H1 (cell line): ENCODE data around the gene RIPOR3. TPM values are rescaled to one million over a fixed set of nuclear protein-coding genes. Genes with fewer than 3 reads are reported as not detected.

Experiments
- CTCF ChIA-PET: fragments of 300-600 bp; sonication (Branson Sonifier 250); formaldehyde crosslinking; loops from one replicate; lab custom pipeline; 2021; ENCODE audit not compliant: partially characterized antibody; lab: Charles Lee
- POLR2A ChIA-PET: fragments of 300-600 bp; sonication (Branson Sonifier 250); formaldehyde crosslinking; loops from one replicate; lab custom pipeline; 2021; ENCODE audit warnings: inconsistent platforms; ENCODE audit not compliant: partially characterized antibody; lab: Charles Lee
- DNase-seq, 2 experiments: peaks; one replicate each; pipeline versions ENCODE4 v3.0.0 to v3.0.0-alpha.2; 2010 to 2022; ENCODE audit warnings: low spot score in 2 of 2, low read depth in 1 of 2, mixed read lengths in 1 of 2
- FAIRE-seq: peaks from 2 replicates; lab custom pipeline; 2011; peaks lifted over from hg19 to GRCh38; lab: Jason Lieb, UNC
- H2AFZ ChIP-seq: 2 replicates; pipeline ENCODE4 v1.8.1; 2012; ENCODE audit warnings: low read length, inconsistent platforms
- H2AK5ac ChIP-seq: 2 replicates; pipeline ENCODE4 v1.6.1; 2013; ENCODE audit warnings: low read depth, low read length
- H2BK120ac ChIP-seq: replicated peaks from 2 replicates; pipeline ENCODE3; 2013; ENCODE audit warnings: low read depth, low read length, inconsistent platforms
- H2BK12ac ChIP-seq: 2 replicates; pipeline ENCODE4 v1.6.1; 2013; ENCODE audit warnings: low read depth, low read length
- H2BK15ac ChIP-seq: 2 replicates; pipeline ENCODE4 v1.6.1; 2013; ENCODE audit warnings: low read length
- H2BK20ac ChIP-seq: 2 replicates; pipeline ENCODE4 v1.6.1; 2013; ENCODE audit warnings: low read length
- H2BK5ac ChIP-seq: 2 replicates; pipeline ENCODE4 v1.6.1; 2013; ENCODE audit warnings: low read depth, low read length
- H3K14ac ChIP-seq: 2 replicates; pipeline ENCODE4 v1.6.1; 2013; ENCODE audit warnings: inconsistent platforms; ENCODE audit not compliant: insufficient read length
- H3K18ac ChIP-seq: 2 replicates; pipeline ENCODE4 v1.6.1; 2013; ENCODE audit warnings: low read length; ENCODE audit errors: extremely low read depth
- H3K23ac ChIP-seq: 2 replicates; pipeline ENCODE4 v1.6.1; 2013; ENCODE audit warnings: inconsistent platforms; ENCODE audit not compliant: insufficient read length
- H3K23me2 ChIP-seq: 2 replicates; pipeline ENCODE4 v1.6.1; 2013; ENCODE audit warnings: low read depth, low read length
- H3K27ac ChIP-seq: 2 replicates; pipeline ENCODE4 v1.6.1; 2011; ENCODE audit warnings: low read depth, low read length, inconsistent platforms
- H3K27me3 ChIP-seq, 4 experiments: replicated peaks in 1 of 4; 1 replicate in 1 of 4; 2 replicates in 3 of 4; pipeline versions ENCODE4 v1.6.1 to v1.8.1; 2011 to 2013; ENCODE audit warnings: low read length in 3 of 4, mild to moderate bottlenecking in 3 of 4, inconsistent platforms in 2 of 4, mixed read lengths in 2 of 4, moderate library complexity in 1 of 4; ENCODE audit not compliant: control insufficient read depth in 3 of 4, insufficient read depth in 3 of 4; ENCODE audit errors: extremely low read depth in 1 of 4
- H3K36me3 ChIP-seq, 4 experiments: 2 replicates each; pipeline versions ENCODE4 v1.6.1 to v1.8.1; 2011 to 2013; ENCODE audit warnings: mild to moderate bottlenecking in 4 of 4, low read length in 3 of 4, moderate library complexity in 2 of 4, control low read depth in 1 of 4, inconsistent platforms in 1 of 4; ENCODE audit not compliant: insufficient read depth in 4 of 4, control insufficient read depth in 2 of 4
- H3K4ac ChIP-seq: replicated peaks from 2 replicates; pipeline ENCODE3; 2013; ENCODE audit warnings: low read length, low read depth, mixed read lengths, inconsistent platforms; ENCODE audit not compliant: insufficient read length
- H3K4me1 ChIP-seq, 4 experiments: replicated peaks in 1 of 4; 1 replicate in 1 of 4; 2 replicates in 3 of 4; pipeline versions ENCODE4 v1.6.1 to v1.8.1; 2011 to 2013; ENCODE audit warnings: low read length in 3 of 4, inconsistent platforms in 2 of 4, mixed read lengths in 1 of 4; ENCODE audit not compliant: insufficient read depth in 4 of 4, control insufficient read depth in 3 of 4
- H3K4me2 ChIP-seq, 2 experiments: 2 replicates each; pipeline versions ENCODE4 v1.6.1 to v1.8.1; 2011 to 2013; ENCODE audit warnings: low read depth in 2 of 2, low read length in 2 of 2, control low read depth in 1 of 2, inconsistent platforms in 1 of 2, mild to moderate bottlenecking in 1 of 2; ENCODE audit not compliant: insufficient read depth in 1 of 2
- H3K4me3 ChIP-seq, 4 experiments: fragments of 200-600, 300-600 bp in 1 of 4; sonication (generic), shearing (Covaris generic), sonication (Bioruptor Twin) in 1 of 4; 2 replicates each; pipeline versions ENCODE4 v1.5.1 to v1.8.1; 2011 to 2016; ENCODE audit warnings: low read length in 4 of 4, low read depth in 3 of 4, control low read depth in 2 of 4, inconsistent platforms in 2 of 4, mild to moderate bottlenecking in 2 of 4, mixed read lengths in 1 of 4, moderate library complexity in 1 of 4; ENCODE audit not compliant: insufficient read depth in 2 of 4; ENCODE audit errors: extremely low read depth in 1 of 4
- H3K56ac ChIP-seq: replicated peaks from 2 replicates; pipeline ENCODE3; 2013; ENCODE audit warnings: low read depth, mild to moderate bottlenecking, mixed read lengths, low read length, inconsistent platforms; ENCODE audit not compliant: insufficient read length
- H3K79me1 ChIP-seq: 2 replicates; pipeline ENCODE4 v1.6.1; 2013; ENCODE audit warnings: low read depth, low read length, control low read depth
- H3K79me2 ChIP-seq, 2 experiments: 2 replicates each; pipeline versions ENCODE4 v1.6.1 to v1.8.1; 2012 to 2013; ENCODE audit warnings: low read length in 2 of 2, mild to moderate bottlenecking in 2 of 2, inconsistent platforms in 1 of 2; ENCODE audit not compliant: insufficient read depth in 2 of 2, control insufficient read depth in 1 of 2
- H3K9ac ChIP-seq, 4 experiments: replicated peaks in 1 of 4; 1 replicate in 1 of 4; 2 replicates in 3 of 4; pipeline versions ENCODE4 v1.6.1 to v1.8.1; 2011 to 2013; ENCODE audit warnings: low read depth in 3 of 4, low read length in 3 of 4, control low read depth in 2 of 4, mild to moderate bottlenecking in 2 of 4, moderate library complexity in 2 of 4, inconsistent platforms in 1 of 4; ENCODE audit errors: extremely low read depth in 1 of 4
- H3K9me3 ChIP-seq, 2 experiments: 2 replicates each; pipeline versions ENCODE4 v1.6.1 to v1.8.1; 2012 to 2013; ENCODE audit warnings: mild to moderate bottlenecking in 2 of 2, moderate library complexity in 2 of 2, control low read depth in 1 of 2, inconsistent platforms in 1 of 2, low read depth in 1 of 2, low read length in 1 of 2, mixed read lengths in 1 of 2; ENCODE audit not compliant: insufficient read depth in 2 of 2
- H4K20me1 ChIP-seq, 2 experiments: replicated peaks in 1 of 2; 2 replicates each; pipeline versions ENCODE3 to v1.8.1; 2011 to 2013; ENCODE audit warnings: inconsistent platforms in 2 of 2, low read length in 2 of 2, mild to moderate bottlenecking in 1 of 2; ENCODE audit not compliant: insufficient read depth in 2 of 2, control insufficient read depth in 1 of 2
- H4K5ac ChIP-seq: 2 replicates; pipeline ENCODE4 v1.6.1; 2013; ENCODE audit warnings: low read length, low read depth, mixed read lengths, inconsistent platforms; ENCODE audit not compliant: insufficient read length
- H4K8ac ChIP-seq: 2 replicates; pipeline ENCODE4 v1.8.0; 2013; ENCODE audit warnings: mild to moderate bottlenecking, moderate library complexity, low read length, inconsistent platforms; ENCODE audit not compliant: insufficient read depth; ENCODE audit errors: extremely low read depth
- H4K91ac ChIP-seq: replicated peaks from 2 replicates; pipeline ENCODE3; 2013; ENCODE audit warnings: low read length, mixed read lengths, inconsistent platforms; ENCODE audit not compliant: insufficient read length
- ASH2L ChIP-seq: fragments of 200-600, 300-600 bp; sonication (generic); IDR thresholded peaks from one replicate; pipeline ENCODE4 v1.7.1; 2017; ENCODE audit warnings: low read length
- CBX5 ChIP-seq: fragments of 300-800, 300-1000 bp; sonication (generic); IDR thresholded peaks from 2 replicates; pipeline ENCODE4 v1.7.1; 2016; ENCODE audit warnings: antibody characterized with exemption, low read length, low read depth
- GTF2F1 ChIP-seq: IDR thresholded peaks from 2 replicates; pipeline ENCODE4 v1.6.1; 2012; ENCODE audit warnings: low read depth, low read length, improper control_type of control experiment, borderline replicate concordance
- HDAC2 ChIP-seq, 2 experiments: fragments of 300-600 bp in 1 of 2; sonication (generic) in 1 of 2; IDR thresholded peaks; 2 replicates each; pipeline ENCODE4 v1.6.1; 2011 to 2012; ENCODE audit warnings: low read depth in 2 of 2, low read length in 2 of 2, mild to moderate bottlenecking in 2 of 2, moderate library complexity in 2 of 2, borderline replicate concordance in 1 of 2, inconsistent platforms in 1 of 2
- MAFK ChIP-seq: IDR thresholded peaks from 2 replicates; pipeline ENCODE4 v1.6.1; 2012; ENCODE audit warnings: low read depth, mild to moderate bottlenecking, improper control_type of control experiment, low read length
- TAF1 ChIP-seq: IDR thresholded peaks from 2 replicates; pipeline ENCODE4 v1.6.1; 2011; ENCODE audit warnings: mild to moderate bottlenecking, low read depth, low read length
- WGBS, 2 experiments: shearing (Covaris generic) in 1 of 2; methylation state at CpG; one replicate each; pipeline versions ENCODE4 v1.1.6 to v1.1.7; 2013 to 2015; ENCODE audit warnings: low lambda C conversion rate in 2 of 2, mixed read lengths in 2 of 2, inconsistent platforms in 1 of 2, low coverage in 1 of 2, missing lambda C conversion rate in 1 of 2; ENCODE audit not compliant: insufficient replicate concordance in 2 of 2, insufficient coverage in 1 of 2, insufficient read length in 1 of 2; ENCODE audit errors: extremely low coverage in 1 of 2, missing lambda C conversion rate in 1 of 2; 5-methylcytosine and 5-hydroxymethylcytosine counted together
- polyA plus RNA-seq, 7 experiments: library from polyadenylated mRNA; depleted of rRNA in 3 of 7; stranded (reverse) in 5 of 7; unstranded in 2 of 7; fragments of >200 nt in 5 of 7; fragments of 200-250 nt in 2 of 7; gene quantifications; 1 replicate in 5 of 7; 2 replicates in 1 of 7; 4 replicates in 1 of 7; pipeline versions ENCODE4 v1.2.1 to v1.2.3, GENCODE V29; 2011 to 2013; ENCODE audit warnings: missing spikeins in 2 of 7, mixed read lengths in 2 of 7
- total RNA-seq: library from RNA; stranded (reverse); fragmentation: NEBNext Ultra II Directional; extraction: Animal tissue kit (Norgen Biotek cat#: 25700); gene quantifications from 2 replicates; pipeline ENCODE4 v1.2.1, GENCODE V29; 2021
- TF ChIP-seq, protein P1 (sequence below): IDR thresholded peaks from 2 replicates; pipeline ENCODE4 v1.6.1; 2012; ENCODE audit warnings: low read length, inconsistent platforms
- TF ChIP-seq, protein P2 (sequence below), 3 experiments: IDR thresholded peaks; 1 replicate in 2 of 3; 2 replicates in 1 of 3; pipeline versions ENCODE4 v1.5.1 to v1.6.1; 2011; ENCODE audit warnings: low read length in 3 of 3, mild to moderate bottlenecking in 3 of 3, inconsistent platforms in 2 of 3, low read depth in 1 of 3, moderate library complexity in 1 of 3; ENCODE audit not compliant: insufficient read depth in 1 of 3; ENCODE audit errors: control extremely low read depth in 1 of 3

Gene RIPOR3
- total and polyA plus RNA-seq, 2 of the 8 experiments (the other 6 are each of a cell fraction or from before 2014, with no cell fraction given) = 3.6 to 4.5 TPM

DNA sequence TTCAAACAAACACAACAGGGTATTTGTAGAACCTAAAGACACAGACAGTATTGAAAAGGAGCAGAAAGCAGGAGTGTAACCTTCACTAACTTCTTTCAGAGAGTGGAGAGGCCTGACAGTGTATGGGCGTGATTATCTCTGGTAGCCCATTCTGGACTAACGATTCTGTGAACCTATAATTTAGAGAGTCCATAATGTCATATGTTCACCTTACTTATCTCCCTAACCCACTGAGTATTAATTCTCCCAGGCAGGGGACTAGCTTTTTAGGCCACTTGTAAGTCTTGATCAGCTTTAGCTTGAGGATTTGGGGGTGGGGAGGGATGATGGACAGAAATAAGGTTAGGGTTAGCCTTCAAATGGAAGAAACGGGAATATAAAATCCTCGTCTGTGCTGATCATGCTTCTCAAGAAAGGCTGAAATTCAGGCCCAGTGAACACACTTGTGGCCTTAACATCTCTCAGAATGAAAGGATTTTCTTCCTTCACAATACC, 37.2 kb upstream of the RIPOR3 start:
- H3K36me3 ChIP-seq = no peaks in the 10 kb centered on the region
- H3K56ac ChIP-seq = no peak overlapping the region
- H2BK12ac ChIP-seq = no peak overlapping the region
- H4K8ac ChIP-seq = no peak overlapping the region
- no peak overlapping the region for H3K14ac ChIP-seq
- H3K79me1 ChIP-seq = no peaks in the 10 kb centered on the region
- WGBS, 2 experiments = 87% methylated on average over 4 of the region's 4 CpGs; no CpG with 5 or more reads in 1 of the 2 experiments
- no peak overlapping the region for H3K18ac ChIP-seq
- no peak overlapping the region for H3K27ac ChIP-seq
- H2AFZ ChIP-seq = no peak overlapping the region
- CTCF ChIA-PET = interaction anchor here (1.1 to 2.9 kb wide), 7 partner anchors 9 to 270 kb away, joined by 3 to 15 read pairs (median 4); no protein-coding TSS in a partner anchor
- no peak overlapping the region for H2BK120ac ChIP-seq
- FAIRE-seq (no peak), DNase-seq (no peak)
- no peak overlapping the region for H4K5ac ChIP-seq
- no peak overlapping the region for H3K4ac ChIP-seq
- H2AK5ac ChIP-seq = no peak overlapping the region
- POLR2A ChIA-PET = interaction anchor here (0.6 to 1.9 kb wide), 4 partner anchors 9 to 84 kb away, joined by 3 to 5 read pairs (median 3); no protein-coding TSS in a partner anchor
- peaks cover 7% of the 10 kb centered on the region for H3K23me2 ChIP-seq
- no peak overlapping the region for H3K4me2 ChIP-seq
- no peak overlapping the region for H2BK5ac ChIP-seq
- H3K9me3 ChIP-seq = no peaks in the 10 kb centered on the region
- no peak overlapping the region for H3K23ac ChIP-seq
- H2BK20ac ChIP-seq = no peak overlapping the region
- H4K20me1 ChIP-seq = peaks cover 0 to 3% of the 10 kb centered on the region in 2 experiments
- H3K9ac ChIP-seq = no peak overlapping the region
- H4K91ac ChIP-seq = no peak overlapping the region
- peaks cover 8 to 17% of the 10 kb centered on the region in 2 experiments; a peak in 3 of 4 replicates for H3K79me2 ChIP-seq
- H3K4me3 ChIP-seq = no peak overlapping the region
- peaks cover 2 to 14% (median 10%) of the 10 kb centered on the region in 4 experiments; a peak in 5 of 7 replicates for H3K4me1 ChIP-seq
- H2BK15ac ChIP-seq = peak overlapping the region; percentile 14; the same call in 1 of the 2 replicates
- H3K27me3 ChIP-seq = no peaks in the 10 kb centered on the region
- TF ChIP-seq HDAC2 (IDR thresholded peaks at IDR 0.05; ENCODE audit: borderline replicate concordance in 1 of 2, low read depth in 2 of 2, low read length in 2 of 2) (no peak), ASH2L (no peak), CBX5 (no peak), MAFK (no peak), TAF1 (no peak), GTF2F1 (no peak)
- TF ChIP-seq, protein P1, sequence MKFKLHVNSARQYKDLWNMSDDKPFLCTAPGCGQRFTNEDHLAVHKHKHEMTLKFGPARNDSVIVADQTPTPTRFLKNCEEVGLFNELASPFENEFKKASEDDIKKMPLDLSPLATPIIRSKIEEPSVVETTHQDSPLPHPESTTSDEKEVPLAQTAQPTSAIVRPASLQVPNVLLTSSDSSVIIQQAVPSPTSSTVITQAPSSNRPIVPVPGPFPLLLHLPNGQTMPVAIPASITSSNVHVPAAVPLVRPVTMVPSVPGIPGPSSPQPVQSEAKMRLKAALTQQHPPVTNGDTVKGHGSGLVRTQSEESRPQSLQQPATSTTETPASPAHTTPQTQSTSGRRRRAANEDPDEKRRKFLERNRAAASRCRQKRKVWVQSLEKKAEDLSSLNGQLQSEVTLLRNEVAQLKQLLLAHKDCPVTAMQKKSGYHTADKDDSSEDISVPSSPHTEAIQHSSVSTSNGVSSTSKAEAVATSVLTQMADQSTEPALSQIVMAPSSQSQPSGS = no peak
- TF ChIP-seq, protein P2, sequence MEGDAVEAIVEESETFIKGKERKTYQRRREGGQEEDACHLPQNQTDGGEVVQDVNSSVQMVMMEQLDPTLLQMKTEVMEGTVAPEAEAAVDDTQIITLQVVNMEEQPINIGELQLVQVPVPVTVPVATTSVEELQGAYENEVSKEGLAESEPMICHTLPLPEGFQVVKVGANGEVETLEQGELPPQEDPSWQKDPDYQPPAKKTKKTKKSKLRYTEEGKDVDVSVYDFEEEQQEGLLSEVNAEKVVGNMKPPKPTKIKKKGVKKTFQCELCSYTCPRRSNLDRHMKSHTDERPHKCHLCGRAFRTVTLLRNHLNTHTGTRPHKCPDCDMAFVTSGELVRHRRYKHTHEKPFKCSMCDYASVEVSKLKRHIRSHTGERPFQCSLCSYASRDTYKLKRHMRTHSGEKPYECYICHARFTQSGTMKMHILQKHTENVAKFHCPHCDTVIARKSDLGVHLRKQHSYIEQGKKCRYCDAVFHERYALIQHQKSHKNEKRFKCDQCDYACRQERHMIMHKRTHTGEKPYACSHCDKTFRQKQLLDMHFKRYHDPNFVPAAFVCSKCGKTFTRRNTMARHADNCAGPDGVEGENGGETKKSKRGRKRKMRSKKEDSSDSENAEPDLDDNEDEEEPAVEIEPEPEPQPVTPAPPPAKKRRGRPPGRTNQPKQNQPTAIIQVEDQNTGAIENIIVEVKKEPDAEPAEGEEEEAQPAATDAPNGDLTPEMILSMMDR (IDR thresholded peaks at IDR 0.05; ENCODE audit: control extremely low read depth in 1 of 3, insufficient read depth in 1 of 3, low read depth in 1 of 3, low read length in 3 of 3) = no peak
